Measurements from ENCODE around the gene PLOD2.

Gene PLOD2

GRCh38 chr3:146080578-146080977 is 80.4 kb downstream of the PLOD2 start:
- H3K9me3 ChIP-seq (ENCODE audit: control insufficient read depth, low read length) = no peaks in the 10 kb centered on the region
- no peak overlapping the region for H2AFZ ChIP-seq
- H3K27me3 ChIP-seq (ENCODE audit: control insufficient read depth, insufficient read depth, low read length) = no peaks in the 10 kb centered on the region
- no peaks in the 10 kb centered on the region for H3K4me1 ChIP-seq
- TF ChIP-seq CTCF (IDR thresholded peaks at IDR 0.05) = no peak
- no peak overlapping the region for H3K27ac ChIP-seq
- no peak overlapping the region for H3K4me3 ChIP-seq (ENCODE audit: low read depth, low read length)
- no peaks in the 10 kb centered on the region for H3K36me3 ChIP-seq (ENCODE audit: control insufficient read depth, insufficient read depth, low read length)
- H3K9ac ChIP-seq = no peak overlapping the region
- H3K79me2 ChIP-seq = no peaks in the 10 kb centered on the region
- H3K4me2 ChIP-seq (ENCODE audit: low read length) = no peak overlapping the region

GRCh38 chr3:146078031-146078430 is 83.0 kb downstream of the PLOD2 start:
- no peaks in the 10 kb centered on the region for H3K4me1 ChIP-seq
- H3K9ac ChIP-seq = no peak overlapping the region
- no peak overlapping the region for H3K4me2 ChIP-seq (ENCODE audit: low read length)
- no peaks in the 10 kb centered on the region for H3K79me2 ChIP-seq
- H3K36me3 ChIP-seq (ENCODE audit: control insufficient read depth, insufficient read depth, low read length) = no peaks in the 10 kb centered on the region
- no peak overlapping the region for H3K4me3 ChIP-seq (ENCODE audit: low read depth, low read length)
- no peak overlapping the region for H3K27ac ChIP-seq
- H2AFZ ChIP-seq = no peak overlapping the region
- H3K27me3 ChIP-seq (ENCODE audit: control insufficient read depth, insufficient read depth, low read length) = no peaks in the 10 kb centered on the region
- no peak for TF ChIP-seq CTCF (IDR thresholded peaks at IDR 0.05)
- no peaks in the 10 kb centered on the region for H3K9me3 ChIP-seq (ENCODE audit: control insufficient read depth, low read length)

GRCh38 chr3:146077181-146077580 is 83.8 kb downstream of the PLOD2 start:
- no peaks in the 10 kb centered on the region for H3K27me3 ChIP-seq (ENCODE audit: control insufficient read depth, insufficient read depth, low read length)

GRCh38 chr3:146072824-146073223 is 88.2 kb downstream of the PLOD2 start:
- Histone ChIP-seq H3K4me3 (ENCODE audit: low read depth, low read length) (no peak overlapping the region), H3K27ac (no peak overlapping the region), H3K27me3 (ENCODE audit: control insufficient read depth, insufficient read depth, low read length) (no peaks in the 10 kb centered on the region)

More at GRCh38 chr3:146077181-146077580, 83.8 kb downstream of the PLOD2 start:
- Histone ChIP-seq H3K79me2 (no peaks in the 10 kb centered on the region), H2AFZ (no peak overlapping the region), H3K4me1 (no peaks in the 10 kb centered on the region), H3K36me3 (ENCODE audit: control insufficient read depth, insufficient read depth, low read length) (no peaks in the 10 kb centered on the region), H3K4me2 (ENCODE audit: low read length) (no peak overlapping the region), H3K4me3 (ENCODE audit: low read depth, low read length) (no peak overlapping the region), H3K9ac (no peak overlapping the region), H3K27ac (no peak overlapping the region), H3K9me3 (ENCODE audit: control insufficient read depth, low read length) (no peaks in the 10 kb centered on the region)
- no peak for TF ChIP-seq CTCF (IDR thresholded peaks at IDR 0.05)

More at GRCh38 chr3:146072824-146073223, 88.2 kb downstream of the PLOD2 start:
- Histone ChIP-seq H3K9me3 (ENCODE audit: control insufficient read depth, low read length) (no peaks in the 10 kb centered on the region), H2AFZ (no peak overlapping the region), H3K79me2 (no peaks in the 10 kb centered on the region), H3K9ac (no peak overlapping the region), H3K36me3 (ENCODE audit: control insufficient read depth, insufficient read depth, low read length) (no peaks in the 10 kb centered on the region), H3K4me2 (ENCODE audit: low read length) (no peak overlapping the region), H3K4me1 (no peaks in the 10 kb centered on the region)
- TF ChIP-seq CTCF (IDR thresholded peaks at IDR 0.05) = no peak

All from parathyroid adenoma (tissue), 2 donors.